AG04449 (cell line): ENCODE results near the gene REV3L.

Experiments used
- CTCF ChIA-PET: fragments of 350-600 bp; formaldehyde crosslinking; extraction: SDS; loops from one replicate; lab custom pipeline; 2021; ENCODE audit warnings: antibody characterized with exemption; lab: Yijun Ruan, JAX
- POLR2A ChIA-PET: fragments of 400-600, 350-600 bp; formaldehyde crosslinking; extraction: SDS; loops from one replicate; lab custom pipeline; 2020; ENCODE audit warnings: antibody characterized with exemption, inconsistent platforms; lab: Yijun Ruan, JAX
- DNase-seq: peaks from one replicate; pipeline ENCODE4 v3.0.0-alpha.2; 2010; ENCODE audit warnings: low read depth, low spot score
- H3K4me3 ChIP-seq: 2 replicates; pipeline ENCODE4 v1.5.1; 2011; ENCODE audit warnings: low read depth, mild to moderate bottlenecking, control low read depth, low read length
- TF ChIP-seq, protein P1 (sequence below): IDR thresholded peaks from one replicate; pipeline ENCODE4 v1.5.1; 2011; ENCODE audit warnings: mild to moderate bottlenecking, moderate library complexity, low read length, control low read depth, inconsistent platforms; ENCODE audit not compliant: insufficient read depth; ENCODE audit errors: missing control alignments

The REV3L gene

DNA sequence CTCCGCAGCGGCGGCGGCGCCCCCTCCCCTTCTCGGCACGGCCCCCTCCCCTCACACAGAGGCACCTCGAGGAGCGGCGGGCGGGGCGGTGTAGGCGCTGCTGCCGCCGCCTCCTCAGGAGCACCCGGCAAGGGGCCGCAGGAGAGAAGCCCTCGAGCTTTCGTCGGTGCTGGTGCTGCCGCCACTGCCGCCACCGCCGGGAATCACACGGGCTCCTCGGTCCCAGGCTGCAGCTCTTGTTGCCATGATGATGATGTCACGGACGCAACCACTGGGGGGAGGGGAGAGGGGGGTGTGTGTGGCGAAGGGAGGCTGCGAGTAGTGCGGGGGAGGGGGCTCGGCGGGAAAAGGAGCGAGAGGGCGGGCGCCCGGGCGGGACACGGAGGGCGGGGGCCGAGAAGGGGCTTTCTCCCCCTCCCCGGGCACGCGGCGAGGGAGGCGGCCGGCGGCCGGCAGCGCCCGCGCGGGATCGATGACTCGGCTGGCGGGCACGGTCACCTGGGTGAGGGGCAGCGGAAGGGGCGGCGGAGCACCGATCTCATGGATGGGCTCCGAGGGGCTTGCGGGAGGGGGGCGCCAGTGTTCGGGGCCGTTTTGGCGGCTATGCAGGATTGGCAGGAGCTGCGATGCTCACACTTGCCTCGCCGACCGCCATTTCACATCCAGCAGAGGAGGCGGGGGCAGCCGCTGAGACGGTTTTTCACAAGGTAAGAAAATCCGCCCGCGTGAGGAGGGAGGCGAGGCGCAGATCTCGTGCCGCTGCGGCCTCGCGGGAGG lies at the start of gene REV3L:
Gene REV3L, minus strand, starts transcription at position 260 of the 777 bp plus-strand sequence. CDS start 330 bp downstream, outside the sequence.
- CTCF ChIA-PET: interaction anchor here (0.6 kb wide), 1 partner anchor 87 kb away, joined by 5 read pairs; no protein-coding TSS in a partner anchor
- TF ChIP-seq, protein P1, sequence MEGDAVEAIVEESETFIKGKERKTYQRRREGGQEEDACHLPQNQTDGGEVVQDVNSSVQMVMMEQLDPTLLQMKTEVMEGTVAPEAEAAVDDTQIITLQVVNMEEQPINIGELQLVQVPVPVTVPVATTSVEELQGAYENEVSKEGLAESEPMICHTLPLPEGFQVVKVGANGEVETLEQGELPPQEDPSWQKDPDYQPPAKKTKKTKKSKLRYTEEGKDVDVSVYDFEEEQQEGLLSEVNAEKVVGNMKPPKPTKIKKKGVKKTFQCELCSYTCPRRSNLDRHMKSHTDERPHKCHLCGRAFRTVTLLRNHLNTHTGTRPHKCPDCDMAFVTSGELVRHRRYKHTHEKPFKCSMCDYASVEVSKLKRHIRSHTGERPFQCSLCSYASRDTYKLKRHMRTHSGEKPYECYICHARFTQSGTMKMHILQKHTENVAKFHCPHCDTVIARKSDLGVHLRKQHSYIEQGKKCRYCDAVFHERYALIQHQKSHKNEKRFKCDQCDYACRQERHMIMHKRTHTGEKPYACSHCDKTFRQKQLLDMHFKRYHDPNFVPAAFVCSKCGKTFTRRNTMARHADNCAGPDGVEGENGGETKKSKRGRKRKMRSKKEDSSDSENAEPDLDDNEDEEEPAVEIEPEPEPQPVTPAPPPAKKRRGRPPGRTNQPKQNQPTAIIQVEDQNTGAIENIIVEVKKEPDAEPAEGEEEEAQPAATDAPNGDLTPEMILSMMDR: no peak
- POLR2A ChIA-PET: interaction anchor here (0.6 to 1.5 kb wide), 5 partner anchors 108 to 164 kb away, joined by 3 to 8 read pairs (median 5); partner anchors contain the start of gene TRAF3IP2
- peak within 1 kb of the TSS; percentile 81 for H3K4me3 ChIP-seq
- no peak for DNase-seq

- TF ChIP-seq, protein P1: no peak
- POLR2A ChIA-PET: no interaction called here
- CTCF ChIA-PET: interaction anchor here (0.8 kb wide), 1 partner anchor 9 kb away, joined by 3 read pairs; no protein-coding TSS in a partner anchor
Measured at GRCh38 chr6:111531185-111531584, 48.2 kb upstream of the REV3L start.

DNA sequence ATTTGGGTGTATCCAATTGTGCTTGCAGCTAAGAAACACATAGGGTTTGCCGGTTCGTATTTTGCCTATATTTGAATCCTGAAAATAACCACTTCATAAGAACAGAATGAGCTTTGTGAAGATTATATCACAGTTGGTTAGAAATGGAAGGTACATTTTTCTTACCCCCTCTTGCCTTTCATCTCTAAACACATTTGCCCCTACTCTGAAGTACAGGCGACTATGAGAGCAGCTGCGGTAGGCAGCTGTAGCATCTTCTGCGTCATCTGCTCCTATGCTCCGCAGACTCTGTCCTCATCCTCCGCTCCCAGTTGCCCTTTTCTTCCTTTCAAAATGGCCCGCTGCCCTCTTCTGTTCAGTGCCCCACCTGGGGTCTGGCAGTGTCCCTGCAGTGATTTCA lies 47.6 kb upstream of the REV3L start:
- ChIA-PET POLR2A (no interaction called here), CTCF (interaction anchor here (0.8 kb wide), 1 partner anchor 9 kb away, joined by 3 read pairs; no protein-coding TSS in a partner anchor)
- TF ChIP-seq, protein P1: no peak
- H3K4me3 ChIP-seq: no peak overlapping the region
- DNase-seq: no peak

More at GRCh38 chr6:111531185-111531584, 48.2 kb upstream of the REV3L start:
- no peak overlapping the region for H3K4me3 ChIP-seq
- no peak for DNase-seq

GRCh38 chr6:111530218-111530617 lies 47.2 kb upstream of the REV3L start:
- DNase-seq: no peak
- TF ChIP-seq, protein P1: no peak
- ChIA-PET POLR2A (no interaction called here), CTCF (no interaction called here)
- no peak overlapping the region for H3K4me3 ChIP-seq

DNA sequence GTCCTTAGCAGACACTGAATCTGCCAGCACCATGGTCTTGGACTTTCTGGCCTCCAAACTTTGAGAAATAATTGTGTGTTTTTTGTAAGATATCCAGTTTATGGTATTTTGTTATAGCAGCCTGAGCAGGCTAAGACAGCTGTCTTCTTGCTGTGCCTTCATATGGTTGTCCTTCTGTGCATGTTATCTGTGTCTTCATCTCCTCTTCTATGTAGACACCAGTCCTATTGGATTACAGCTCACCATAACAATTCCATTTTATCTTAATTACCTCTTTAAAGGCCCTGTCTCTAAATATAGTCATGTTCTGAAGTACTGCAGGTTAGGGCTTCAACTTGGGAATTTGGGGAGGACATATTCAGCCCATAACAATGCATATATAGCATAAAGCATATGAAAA lies 44.3 kb upstream of the REV3L start:
- CTCF ChIA-PET: no interaction called here

More for the DNA sequence above, 44.3 kb upstream of the REV3L start:
- TF ChIP-seq, protein P1: no peak
- POLR2A ChIA-PET: no interaction called here
- no peak for DNase-seq
- no peak overlapping the region for H3K4me3 ChIP-seq
